C4-2B (cell line): Measurements from ENCODE around the gene PLCB3.

Source experiments
- H3K27ac ChIP-seq: fragments of 450-650 bp; 2 replicates; pipeline ENCODE4 v1.5.1; 2017
- CTCF ChIP-seq: fragments of 450-650 bp; conservative IDR thresholded peaks from 2 replicates; pipeline ENCODE4 v1.5.1; 2017; ENCODE audit warnings: mild to moderate bottlenecking
- ZFX ChIP-seq: fragments of 450-650 bp; IDR thresholded peaks from 2 replicates; pipeline ENCODE4 v1.6.1; 2017

The PLCB3 gene

GRCh38 chr11:64254326-64254725 lies 3.0 kb downstream of the PLCB3 start:
- no peak overlapping the region for H3K27ac ChIP-seq
- TF ChIP-seq ZFX, result no peak
- TF ChIP-seq CTCF, result no peak

DNA sequence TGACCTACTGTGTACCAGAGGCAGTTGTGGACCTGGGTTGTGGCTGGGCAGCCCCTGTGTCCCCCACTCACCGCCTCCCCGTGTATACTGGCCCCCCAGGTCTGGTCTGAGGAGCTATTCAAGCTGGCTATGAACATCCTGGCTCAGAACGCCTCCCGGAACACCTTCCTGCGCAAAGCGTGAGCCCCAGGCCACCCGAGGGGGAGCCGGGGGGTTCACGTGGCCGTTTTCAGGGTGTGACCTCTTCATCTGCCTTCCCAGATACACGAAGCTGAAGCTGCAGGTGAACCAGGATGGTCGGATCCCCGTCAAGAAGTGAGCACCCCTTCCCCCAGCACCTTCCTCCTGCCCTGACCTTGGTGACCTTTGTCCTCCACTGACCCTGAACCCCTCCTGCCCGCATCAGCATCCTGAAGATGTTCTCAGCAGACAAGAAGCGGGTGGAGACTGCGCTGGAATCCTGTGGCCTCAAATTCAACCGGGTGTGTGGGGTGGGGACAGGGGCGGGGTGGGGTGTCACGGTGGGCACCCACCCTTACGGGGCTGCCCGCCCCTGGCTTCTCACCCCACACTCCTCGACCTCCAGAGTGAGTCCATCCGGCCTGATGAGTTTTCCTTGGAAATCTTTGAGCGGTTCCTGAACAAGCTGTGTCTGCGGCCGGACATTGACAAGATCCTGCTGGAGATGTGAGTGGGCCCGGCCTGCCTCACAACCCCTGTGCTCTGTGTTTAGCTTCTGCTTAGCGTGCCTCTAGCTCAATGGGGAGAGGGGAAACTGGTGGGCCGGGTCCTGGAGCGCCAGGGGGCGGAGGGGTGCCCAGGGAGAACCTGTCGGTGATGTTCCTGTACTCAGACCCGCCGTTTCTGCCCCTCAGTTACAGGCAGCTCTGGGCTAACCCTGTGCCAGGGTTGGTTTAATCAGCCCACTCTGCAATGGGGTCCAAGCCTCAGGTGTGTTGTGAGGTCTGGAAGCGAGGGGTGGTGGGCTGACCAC lies 4.1 kb downstream of the PLCB3 start:
- TF ChIP-seq CTCF (no peak), ZFX (no peak)
- no peak overlapping the region for H3K27ac ChIP-seq

- no peak overlapping the region for H3K27ac ChIP-seq
These were observed 5.0 kb downstream of the PLCB3 start for GRCh38 chr11:64256300-64256699.

GRCh38 chr11:64258356-64258755 lies 7.0 kb downstream of the PLCB3 start:
- TF ChIP-seq ZFX, result no peak
- TF ChIP-seq CTCF, result no peak
- no peak overlapping the region for H3K27ac ChIP-seq

More at GRCh38 chr11:64256300-64256699, 5.0 kb downstream of the PLCB3 start:
- TF ChIP-seq CTCF, result no peak
- no peak for TF ChIP-seq ZFX

- no peak overlapping the region for H3K27ac ChIP-seq
- TF ChIP-seq ZFX, result no peak
- TF ChIP-seq CTCF, result no peak
These were observed 7.7 kb downstream of the PLCB3 start for GRCh38 chr11:64258946-64259532.

GRCh38 chr11:64259533-64260067 lies 8.3 kb downstream of the PLCB3 start:
- TF ChIP-seq ZFX (no peak), CTCF (no peak)
- H3K27ac ChIP-seq, result no peak overlapping the region

- no peak for TF ChIP-seq CTCF
- TF ChIP-seq ZFX, result no peak
- no peak overlapping the region for H3K27ac ChIP-seq
These were observed 8.9 kb downstream of the PLCB3 start for GRCh38 chr11:64260147-64260708.
